Measurements from ENCODE around the gene PHF2.
"Not testable (repeated sequence)": the region's sequence is repeated elsewhere in the genome, so short reads cannot be mapped to it uniquely, and the experiment has no call there.

Gene PHF2

DNA sequence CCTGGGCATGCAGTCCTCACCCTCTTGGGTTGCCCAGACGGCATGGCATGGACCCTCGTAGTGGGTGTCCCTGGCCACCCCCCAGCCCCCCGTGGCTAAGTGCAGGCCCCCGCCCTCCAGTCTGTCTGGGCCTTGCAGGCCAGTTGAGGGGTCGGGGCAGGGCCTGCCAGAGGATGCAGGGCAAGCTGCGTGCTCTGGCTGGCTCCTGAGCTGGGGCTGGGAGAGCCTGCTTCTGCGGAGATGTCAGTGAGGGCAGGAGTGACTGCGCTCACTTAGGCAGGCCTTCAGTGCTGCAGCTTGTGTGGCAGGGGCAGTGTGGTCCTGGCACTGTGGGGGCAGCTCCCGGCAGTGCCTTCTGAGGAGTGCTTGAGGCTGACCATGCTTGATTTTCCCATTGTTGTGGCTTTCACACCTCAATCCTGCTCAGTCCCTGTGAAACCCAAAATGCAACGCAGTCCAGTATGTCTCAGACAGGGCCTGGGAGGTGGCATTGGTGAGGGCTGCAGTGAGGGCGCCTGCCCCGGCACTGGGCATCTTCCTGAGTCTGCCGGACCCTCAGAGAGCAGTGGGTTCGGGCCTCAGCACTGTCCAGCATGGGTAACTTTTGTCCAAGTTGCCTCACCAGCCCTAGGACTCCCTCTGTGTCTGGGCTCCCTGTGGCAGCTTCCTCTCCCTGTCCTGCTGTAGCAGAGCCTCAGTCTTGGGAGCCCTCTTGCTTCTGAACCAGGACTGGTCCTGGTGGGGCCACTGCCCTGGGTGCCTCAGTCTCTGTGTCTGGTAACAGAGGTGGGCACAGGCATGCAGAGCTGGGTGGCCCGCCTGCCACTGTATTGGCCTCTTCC is 93.0 kb downstream of the PHF2 start:
- no peak for DNase-seq

- no peak for DNase-seq
Observed at GRCh38 chr9:93669958-93670207, 93.5 kb downstream of the PHF2 start.

DNA sequence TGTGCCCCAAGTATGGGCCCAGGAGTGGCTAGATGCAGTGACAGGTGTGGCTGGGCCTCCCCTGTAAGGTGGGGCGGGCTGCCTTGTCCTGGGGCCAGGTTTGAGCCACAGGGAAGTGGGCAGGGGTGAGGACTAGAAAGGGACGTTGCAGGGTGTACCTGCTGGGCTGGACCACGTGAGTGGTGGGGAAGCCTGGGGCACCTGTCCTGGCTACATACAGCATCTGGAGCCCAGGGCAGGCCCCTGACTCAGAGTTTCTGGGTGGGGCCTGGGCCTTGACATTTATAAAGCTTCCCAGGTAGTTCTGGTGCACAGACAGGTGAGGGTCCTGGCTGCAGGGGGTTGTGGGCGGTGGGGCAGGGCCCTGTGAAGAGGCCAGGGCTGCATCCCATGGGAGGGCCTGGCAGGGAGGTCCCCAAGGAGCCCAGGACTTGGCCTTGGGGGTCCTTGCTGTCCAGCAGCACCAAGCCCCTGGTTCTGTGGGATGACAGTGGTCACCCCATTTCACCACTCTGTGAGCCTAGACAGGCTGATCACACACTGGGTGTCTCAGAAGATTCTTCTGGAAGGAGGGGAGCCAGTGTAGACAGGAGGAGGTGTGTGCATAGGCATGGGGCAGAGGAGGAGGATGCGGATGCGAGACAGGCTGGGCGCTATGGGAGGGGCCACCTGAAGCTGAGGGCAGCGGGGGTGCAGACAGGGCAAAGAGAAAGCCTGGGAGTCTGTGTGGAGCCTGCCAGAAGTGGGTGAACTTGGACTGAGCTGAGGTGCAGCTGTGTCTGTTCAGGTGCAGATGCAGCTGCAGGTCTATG is 94.0 kb downstream of the PHF2 start:
- DNase-seq: no peak

GRCh38 chr9:93671020-93671338 is 94.6 kb downstream of the PHF2 start:
- DNase-seq: no peak

DNA sequence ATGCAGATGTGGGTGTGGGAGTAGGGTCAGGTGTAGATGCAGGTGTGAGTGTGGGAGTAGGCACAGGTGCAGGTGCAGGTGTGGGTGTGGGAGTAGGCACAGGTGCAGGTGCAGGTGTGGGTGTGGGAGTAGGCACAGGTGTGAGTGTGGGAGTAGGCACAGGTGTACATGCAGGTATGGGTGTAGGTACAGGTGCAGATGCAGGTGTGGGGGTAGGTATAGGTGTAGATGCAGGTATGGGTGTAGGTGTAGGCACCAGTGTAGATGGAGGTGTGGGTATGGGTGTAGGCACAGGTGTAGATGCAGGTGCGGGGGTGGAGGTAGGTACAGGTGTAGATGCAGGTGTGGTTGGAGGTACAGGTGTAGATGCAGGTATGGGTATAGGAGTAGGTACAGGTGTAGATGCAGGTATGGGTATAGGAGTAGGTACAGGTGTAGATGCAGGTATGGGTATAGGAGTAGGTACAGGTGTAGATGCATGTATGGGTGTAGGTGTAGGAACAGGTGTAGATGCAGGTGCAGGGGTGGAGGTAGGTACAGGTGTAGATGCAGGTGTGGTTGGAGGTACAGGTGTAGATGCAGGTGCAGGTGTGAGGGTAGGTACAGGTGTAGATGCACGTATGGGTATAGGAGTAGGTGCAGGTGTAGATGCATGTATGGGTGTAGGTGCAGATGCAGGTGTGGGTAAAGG is 96.1 kb downstream of the PHF2 start:
- not testable (repeated sequence) for DNase-seq

DNA sequence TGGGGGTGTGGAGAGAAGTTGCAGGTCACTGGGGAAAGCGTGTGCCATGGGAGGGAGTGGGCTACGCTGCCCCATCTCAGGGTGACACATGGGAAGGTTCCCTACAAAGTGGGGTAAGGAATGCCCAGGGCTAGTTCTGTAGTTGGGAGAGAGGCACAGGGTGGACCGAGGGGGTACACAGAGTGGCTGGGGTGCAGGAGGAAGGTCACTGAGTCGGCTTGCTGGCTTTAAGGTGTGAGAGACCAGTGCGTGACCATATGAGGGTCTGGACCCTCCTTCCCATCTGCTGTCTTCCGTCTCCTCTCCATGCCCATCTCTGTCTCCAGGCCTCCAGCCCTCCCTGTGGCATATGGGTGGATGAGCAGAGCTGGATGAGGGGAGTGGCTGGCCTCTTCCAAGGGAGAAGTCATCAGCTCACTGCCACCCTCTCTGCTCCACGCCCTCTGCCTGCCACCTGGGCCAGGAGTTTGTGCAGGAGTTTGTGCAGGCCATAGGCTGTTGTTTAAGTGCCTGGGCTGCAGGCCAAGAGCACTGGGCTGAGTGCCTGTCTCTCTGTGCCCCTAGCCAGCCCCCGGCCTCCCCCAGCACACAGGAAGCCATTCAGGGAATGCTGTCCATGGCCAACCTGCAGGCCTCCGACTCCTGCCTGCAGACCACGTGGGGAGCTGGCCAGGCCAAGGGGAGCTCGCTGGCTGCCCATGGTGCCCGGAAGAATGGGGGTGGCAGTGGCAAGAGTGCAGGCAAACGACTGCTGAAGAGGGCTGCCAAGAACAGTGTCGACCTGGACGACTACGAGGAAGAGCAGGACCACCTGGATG is 96.8 kb downstream of the PHF2 start:
- peak; percentile 20 for DNase-seq

DNA sequence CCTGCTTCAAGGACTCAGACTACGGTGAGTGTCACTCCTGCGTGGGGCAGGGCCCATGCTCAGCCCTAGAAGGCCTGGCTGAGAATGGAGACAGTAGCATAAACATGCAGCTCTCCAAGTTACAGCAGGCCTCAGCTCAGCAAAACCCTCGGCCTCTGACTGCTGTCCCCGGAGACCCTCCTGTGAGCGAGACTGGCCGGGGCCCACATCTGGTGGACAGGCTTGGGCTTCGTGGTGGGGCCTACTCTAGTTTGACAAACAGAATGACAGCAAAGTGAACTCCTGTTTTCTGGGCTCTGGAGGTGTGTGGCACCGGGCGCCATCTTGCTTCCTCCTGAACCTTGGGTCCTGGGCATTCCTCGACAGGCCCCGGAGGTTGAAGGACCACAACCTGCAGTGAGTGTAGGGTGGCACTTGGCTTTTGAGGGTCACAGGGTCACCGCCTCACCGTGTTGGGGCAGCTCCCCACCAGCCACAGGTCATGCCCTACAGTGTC is 97.5 kb downstream of the PHF2 start:
- DNase-seq: no peak

- no peak for DNase-seq
Observed at GRCh38 chr9:93674580-93675335, 98.4 kb downstream of the PHF2 start.

GRCh38 chr9:93675336-93676150 is 99.2 kb downstream of the PHF2 start:
- DNase-seq: no peak

- no peak for DNase-seq
Observed at GRCh38 chr9:93676310-93677047, 100.1 kb downstream of the PHF2 start.

GRCh38 chr9:93677048-93677571 is 100.7 kb downstream of the PHF2 start:
- no peak for DNase-seq

GRCh38 chr9:93677641-93678136 is 101.3 kb downstream of the PHF2 start:
- DNase-seq: no peak

DNA sequence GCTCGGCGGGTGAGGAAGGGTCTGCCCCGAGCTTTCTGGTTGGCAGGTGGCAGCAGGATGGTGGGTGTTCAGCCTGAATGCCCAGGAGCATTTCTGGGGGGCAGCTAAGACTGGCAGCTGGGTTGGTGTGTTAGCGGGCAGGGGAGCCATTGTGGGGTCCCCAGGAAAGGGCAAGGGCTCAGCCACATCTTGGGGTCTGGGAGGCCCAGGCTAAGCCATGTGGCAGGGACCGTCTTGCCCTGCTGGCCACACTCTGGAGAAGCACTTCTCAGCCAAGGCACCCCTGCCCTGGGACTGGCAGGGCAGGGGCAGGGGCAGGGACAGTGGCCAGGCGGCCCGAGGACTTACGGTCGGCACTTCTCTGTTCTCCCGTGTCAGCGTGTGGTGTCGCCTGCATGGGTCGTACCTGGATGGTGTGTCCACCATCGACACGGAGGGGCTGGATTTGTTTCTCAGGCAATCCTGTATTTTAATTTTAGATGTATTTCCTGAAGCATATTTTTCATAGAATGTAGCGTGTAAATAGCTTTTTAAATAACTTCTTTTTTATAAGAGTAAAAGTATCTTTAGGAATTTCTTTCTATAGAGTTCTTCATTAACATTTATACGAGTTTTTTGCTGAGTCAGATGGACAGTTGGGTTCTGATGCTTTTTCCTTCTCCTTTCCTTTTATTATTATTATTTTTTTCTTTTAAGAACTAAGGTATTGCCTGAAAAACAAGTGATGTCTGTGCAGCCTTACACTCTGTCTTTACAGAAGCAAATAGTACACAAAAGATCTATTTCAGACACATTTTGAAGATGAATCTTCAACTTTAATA is 102.0 kb downstream of the PHF2 start:
- no peak for DNase-seq

GRCh38 chr9:93679536-93680442 is 103.4 kb downstream of the PHF2 start:
- DNase-seq: no peak

DNA sequence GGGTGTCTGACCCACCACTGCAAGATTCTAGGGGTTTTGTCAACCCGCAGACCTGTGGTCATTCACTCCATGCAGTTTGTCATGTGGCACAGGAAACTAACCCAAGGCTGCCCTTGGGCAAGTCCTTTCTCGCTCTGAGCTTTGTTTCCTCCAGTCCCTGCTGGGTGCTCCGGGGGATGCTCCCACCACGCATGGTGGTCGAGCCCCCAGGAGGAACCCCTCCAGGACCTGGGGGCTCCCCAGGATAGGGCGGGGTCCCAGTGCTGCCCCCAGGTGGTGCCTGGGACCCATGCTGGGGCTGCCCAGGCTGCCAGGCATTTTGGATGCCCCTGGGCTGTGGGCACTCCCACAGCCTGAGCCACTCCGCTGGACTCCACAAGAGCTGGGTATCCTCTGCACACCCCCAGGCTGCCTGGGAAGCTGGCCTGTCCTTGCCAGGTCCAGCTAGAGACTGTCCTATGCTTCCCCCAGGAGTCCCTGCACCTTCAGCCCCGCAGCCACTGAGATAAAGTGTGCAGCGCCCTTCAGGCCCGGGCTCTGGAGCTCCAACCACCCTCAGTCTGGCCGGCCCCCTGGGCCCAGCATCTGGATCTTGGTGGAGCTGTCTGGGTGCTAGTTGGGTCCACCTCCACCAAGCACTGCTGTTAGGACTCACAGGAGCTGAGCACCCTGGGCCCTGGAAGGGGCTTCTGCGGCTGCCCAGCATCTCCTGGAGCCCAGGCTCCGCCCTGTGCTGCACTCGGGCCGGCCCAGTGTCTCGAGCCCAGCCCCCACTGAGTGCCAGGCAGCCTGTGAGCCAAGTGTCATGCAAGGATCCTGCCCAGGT is 104.3 kb downstream of the PHF2 start:
- DNase-seq: no peak

- no peak for DNase-seq
Observed at GRCh38 chr9:93681269-93682154, 105.1 kb downstream of the PHF2 start.

All from NCI-H345 (cell line).